Activated CD4-positive, alpha-beta T cell treated with anti-CD3 and anti-CD28 coated beads for 48 hours (primary cell): ENCODE data around the gene CLEC14A.
A peak's percentile ranks its signal among the peaks of the same experiment; 100 is the strongest.

Source experiments
- DNase-seq: peaks from one replicate; pipeline ENCODE4 v3.0.0-alpha.2; 2020

Gene CLEC14A

GRCh38 chr14:38248321-38249028, 7.4 kb downstream of the CLEC14A start:
- no peak for DNase-seq

- DNase-seq = no peak
These were observed 12.1 kb downstream of the CLEC14A start for GRCh38 chr14:38243696-38244240.

- DNase-seq = no peak
These were observed 17.0 kb downstream of the CLEC14A start for GRCh38 chr14:38238878-38239277.

GRCh38 chr14:38238332-38238731, 17.6 kb downstream of the CLEC14A start:
- DNase-seq = no peak

- no peak for DNase-seq
These were observed 22.7 kb downstream of the CLEC14A start for GRCh38 chr14:38233218-38233617.

- no peak for DNase-seq
These were observed 29.5 kb downstream of the CLEC14A start for GRCh38 chr14:38226366-38226765.

- DNase-seq = no peak
These were observed 29.9 kb downstream of the CLEC14A start for GRCh38 chr14:38225946-38226345.

- no peak for DNase-seq
These were observed 31.6 kb downstream of the CLEC14A start for GRCh38 chr14:38224338-38224737.

- no peak for DNase-seq
These were observed 34.8 kb downstream of the CLEC14A start for GRCh38 chr14:38221077-38221476.

- DNase-seq = no peak
These were observed 38.3 kb downstream of the CLEC14A start for GRCh38 chr14:38217553-38217952.

GRCh38 chr14:38213001-38213400, 42.9 kb downstream of the CLEC14A start:
- DNase-seq = no peak

GRCh38 chr14:38212111-38212510, 43.8 kb downstream of the CLEC14A start:
- no peak for DNase-seq

- DNase-seq = peak; percentile 11
These were observed 44.6 kb downstream of the CLEC14A start for GRCh38 chr14:38211255-38211735.

- DNase-seq = no peak
These were observed 45.2 kb downstream of the CLEC14A start for GRCh38 chr14:38210587-38211216.

- no peak for DNase-seq
These were observed 46.0 kb downstream of the CLEC14A start for GRCh38 chr14:38209572-38210557.

GRCh38 chr14:38208618-38209562, 47.0 kb downstream of the CLEC14A start:
- DNase-seq = peak; percentile 27

GRCh38 chr14:38207736-38208617, 47.9 kb downstream of the CLEC14A start, which contains the start of gene SSTR1:
TSS of gene SSTR1 (plus strand) at chr14:38207904. CDS start at chr14:38209390, 1,486 bp downstream.
- peak; percentile 5 for DNase-seq

GRCh38 chr14:38207377-38207735, 48.5 kb downstream of the CLEC14A start:
- DNase-seq = no peak

- no peak for DNase-seq
These were observed 49.1 kb downstream of the CLEC14A start for GRCh38 chr14:38206689-38207376.
